HEK293 (cell line): Measurements from ENCODE around the gene MFSD11.

Experiments
- MYNN ChIP-seq: fragments of 450-650 bp; formaldehyde crosslinking; IDR thresholded peaks from 2 replicates; pipeline ENCODE4 v1.5.1; 2016; ENCODE audit warnings: missing biosample characterization, missing genetic modification characterization, borderline replicate concordance
- ZBTB21 ChIP-seq: fragments of 450-650 bp; formaldehyde crosslinking; IDR thresholded peaks from 2 replicates; pipeline ENCODE4 v1.5.1; 2017; ENCODE audit warnings: missing biosample characterization, missing genetic modification characterization
- ZNF426 ChIP-seq: fragments of 450-650 bp; formaldehyde crosslinking; IDR thresholded peaks from 2 replicates; pipeline ENCODE4 v1.5.1; 2017; ENCODE audit warnings: missing biosample characterization, missing genetic modification characterization, mild to moderate bottlenecking, inconsistent platforms, moderate library complexity
- ZNF785 ChIP-seq: fragments of 450-650 bp; formaldehyde crosslinking; IDR thresholded peaks from 2 replicates; pipeline ENCODE4 v1.5.1; 2016; ENCODE audit warnings: missing biosample characterization, missing genetic modification characterization
- TF ChIP-seq, protein P1 (sequence below): fragments of 450-650 bp; formaldehyde crosslinking; IDR thresholded peaks from 2 replicates; pipeline ENCODE4 v1.5.1; 2016; ENCODE audit warnings: missing biosample characterization, missing genetic modification characterization
- TF ChIP-seq, protein P2 (sequence below): fragments of 450-650 bp; formaldehyde crosslinking; IDR thresholded peaks from 2 replicates; pipeline ENCODE4 v1.5.1; 2016; ENCODE audit warnings: missing biosample characterization, missing genetic modification characterization
- TF ChIP-seq, protein P3 (sequence below): fragments of 450-650 bp; formaldehyde crosslinking; IDR thresholded peaks from 2 replicates; pipeline ENCODE4 v1.5.1; 2016; ENCODE audit warnings: missing biosample characterization, missing genetic modification characterization
- TF ChIP-seq, protein P4 (sequence below): fragments of 450-650 bp; formaldehyde crosslinking; optimal IDR thresholded peaks from 2 replicates; pipeline ENCODE3; 2016; ENCODE audit warnings: missing biosample characterization, mild to moderate bottlenecking, missing genetic modification characterization

DNA sequence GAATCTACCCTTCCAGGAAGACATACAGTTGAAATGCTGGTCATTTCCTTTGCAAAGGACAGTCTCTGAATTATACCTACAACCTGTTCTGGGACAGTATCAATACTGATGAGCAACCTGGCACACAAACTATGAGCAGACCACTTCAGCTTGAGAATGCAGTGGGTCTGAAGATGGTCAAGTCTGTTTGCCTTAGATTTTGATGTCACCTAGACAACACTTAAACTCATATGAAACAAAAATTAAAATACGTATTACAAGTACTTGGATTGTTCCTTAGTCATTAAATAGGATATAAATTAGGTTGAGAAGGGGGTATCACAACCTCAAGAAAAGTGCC lies 4.3 kb upstream of the MFSD11 start:
- TF ChIP-seq, protein P1, sequence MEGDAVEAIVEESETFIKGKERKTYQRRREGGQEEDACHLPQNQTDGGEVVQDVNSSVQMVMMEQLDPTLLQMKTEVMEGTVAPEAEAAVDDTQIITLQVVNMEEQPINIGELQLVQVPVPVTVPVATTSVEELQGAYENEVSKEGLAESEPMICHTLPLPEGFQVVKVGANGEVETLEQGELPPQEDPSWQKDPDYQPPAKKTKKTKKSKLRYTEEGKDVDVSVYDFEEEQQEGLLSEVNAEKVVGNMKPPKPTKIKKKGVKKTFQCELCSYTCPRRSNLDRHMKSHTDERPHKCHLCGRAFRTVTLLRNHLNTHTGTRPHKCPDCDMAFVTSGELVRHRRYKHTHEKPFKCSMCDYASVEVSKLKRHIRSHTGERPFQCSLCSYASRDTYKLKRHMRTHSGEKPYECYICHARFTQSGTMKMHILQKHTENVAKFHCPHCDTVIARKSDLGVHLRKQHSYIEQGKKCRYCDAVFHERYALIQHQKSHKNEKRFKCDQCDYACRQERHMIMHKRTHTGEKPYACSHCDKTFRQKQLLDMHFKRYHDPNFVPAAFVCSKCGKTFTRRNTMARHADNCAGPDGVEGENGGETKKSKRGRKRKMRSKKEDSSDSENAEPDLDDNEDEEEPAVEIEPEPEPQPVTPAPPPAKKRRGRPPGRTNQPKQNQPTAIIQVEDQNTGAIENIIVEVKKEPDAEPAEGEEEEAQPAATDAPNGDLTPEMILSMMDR (tag by site-specific recombination): no peak
- no peak for TF ChIP-seq ZBTB21 (tag by site-specific recombination)
- TF ChIP-seq, protein P2, sequence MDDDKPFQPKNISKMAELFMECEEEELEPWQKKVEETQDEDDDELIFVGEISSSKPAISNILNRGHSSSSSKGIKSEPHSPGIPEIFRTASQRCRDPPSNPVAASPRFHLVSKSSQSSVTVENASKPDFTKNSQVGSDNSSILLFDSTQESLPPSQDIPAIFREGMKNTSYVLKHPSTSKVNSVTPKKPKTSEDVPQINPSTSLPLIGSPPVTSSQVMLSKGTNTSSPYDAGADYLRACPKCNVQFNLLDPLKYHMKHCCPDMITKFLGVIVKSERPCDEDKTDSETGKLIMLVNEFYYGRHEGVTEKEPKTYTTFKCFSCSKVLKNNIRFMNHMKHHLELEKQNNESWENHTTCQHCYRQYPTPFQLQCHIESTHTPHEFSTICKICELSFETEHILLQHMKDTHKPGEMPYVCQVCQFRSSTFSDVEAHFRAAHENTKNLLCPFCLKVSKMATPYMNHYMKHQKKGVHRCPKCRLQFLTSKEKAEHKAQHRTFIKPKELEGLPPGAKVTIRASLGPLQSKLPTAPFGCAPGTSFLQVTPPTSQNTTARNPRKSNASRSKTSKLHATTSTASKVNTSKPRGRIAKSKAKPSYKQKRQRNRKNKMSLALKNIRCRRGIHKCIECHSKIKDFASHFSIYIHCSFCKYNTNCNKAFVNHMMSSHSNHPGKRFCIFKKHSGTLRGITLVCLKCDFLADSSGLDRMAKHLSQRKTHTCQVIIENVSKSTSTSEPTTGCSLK: no peak
- TF ChIP-seq, protein P3, sequence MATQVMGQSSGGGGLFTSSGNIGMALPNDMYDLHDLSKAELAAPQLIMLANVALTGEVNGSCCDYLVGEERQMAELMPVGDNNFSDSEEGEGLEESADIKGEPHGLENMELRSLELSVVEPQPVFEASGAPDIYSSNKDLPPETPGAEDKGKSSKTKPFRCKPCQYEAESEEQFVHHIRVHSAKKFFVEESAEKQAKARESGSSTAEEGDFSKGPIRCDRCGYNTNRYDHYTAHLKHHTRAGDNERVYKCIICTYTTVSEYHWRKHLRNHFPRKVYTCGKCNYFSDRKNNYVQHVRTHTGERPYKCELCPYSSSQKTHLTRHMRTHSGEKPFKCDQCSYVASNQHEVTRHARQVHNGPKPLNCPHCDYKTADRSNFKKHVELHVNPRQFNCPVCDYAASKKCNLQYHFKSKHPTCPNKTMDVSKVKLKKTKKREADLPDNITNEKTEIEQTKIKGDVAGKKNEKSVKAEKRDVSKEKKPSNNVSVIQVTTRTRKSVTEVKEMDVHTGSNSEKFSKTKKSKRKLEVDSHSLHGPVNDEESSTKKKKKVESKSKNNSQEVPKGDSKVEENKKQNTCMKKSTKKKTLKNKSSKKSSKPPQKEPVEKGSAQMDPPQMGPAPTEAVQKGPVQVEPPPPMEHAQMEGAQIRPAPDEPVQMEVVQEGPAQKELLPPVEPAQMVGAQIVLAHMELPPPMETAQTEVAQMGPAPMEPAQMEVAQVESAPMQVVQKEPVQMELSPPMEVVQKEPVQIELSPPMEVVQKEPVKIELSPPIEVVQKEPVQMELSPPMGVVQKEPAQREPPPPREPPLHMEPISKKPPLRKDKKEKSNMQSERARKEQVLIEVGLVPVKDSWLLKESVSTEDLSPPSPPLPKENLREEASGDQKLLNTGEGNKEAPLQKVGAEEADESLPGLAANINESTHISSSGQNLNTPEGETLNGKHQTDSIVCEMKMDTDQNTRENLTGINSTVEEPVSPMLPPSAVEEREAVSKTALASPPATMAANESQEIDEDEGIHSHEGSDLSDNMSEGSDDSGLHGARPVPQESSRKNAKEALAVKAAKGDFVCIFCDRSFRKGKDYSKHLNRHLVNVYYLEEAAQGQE (tag by site-specific recombination): no peak
- TF ChIP-seq, protein P4, sequence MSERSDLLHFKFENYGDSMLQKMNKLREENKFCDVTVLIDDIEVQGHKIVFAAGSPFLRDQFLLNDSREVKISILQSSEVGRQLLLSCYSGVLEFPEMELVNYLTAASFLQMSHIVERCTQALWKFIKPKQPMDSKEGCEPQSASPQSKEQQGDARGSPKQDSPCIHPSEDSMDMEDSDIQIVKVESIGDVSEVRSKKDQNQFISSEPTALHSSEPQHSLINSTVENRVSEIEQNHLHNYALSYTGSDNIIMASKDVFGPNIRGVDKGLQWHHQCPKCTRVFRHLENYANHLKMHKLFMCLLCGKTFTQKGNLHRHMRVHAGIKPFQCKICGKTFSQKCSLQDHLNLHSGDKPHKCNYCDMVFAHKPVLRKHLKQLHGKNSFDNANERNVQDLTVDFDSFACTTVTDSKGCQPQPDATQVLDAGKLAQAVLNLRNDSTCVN: no peak
- no peak for TF ChIP-seq ZNF426 (tag by site-specific recombination)
- no peak for TF ChIP-seq MYNN (tag by site-specific recombination)
- no peak for TF ChIP-seq ZNF785
